EH (cell line): ENCODE data around the gene GZF1.

Source experiments
- DNase-seq: peaks from one replicate; pipeline ENCODE4 v3.0.0-alpha.2; 2015; ENCODE audit warnings: low read depth

The GZF1 gene

GRCh38 chr20:23361476-23362391 is at the start of gene GZF1:
Gene GZF1 (plus strand): TSS chr20:23362182. CDS start chr20:23364384, 2,202 bp downstream.
- DNase-seq, result peak; percentile 98

DNA sequence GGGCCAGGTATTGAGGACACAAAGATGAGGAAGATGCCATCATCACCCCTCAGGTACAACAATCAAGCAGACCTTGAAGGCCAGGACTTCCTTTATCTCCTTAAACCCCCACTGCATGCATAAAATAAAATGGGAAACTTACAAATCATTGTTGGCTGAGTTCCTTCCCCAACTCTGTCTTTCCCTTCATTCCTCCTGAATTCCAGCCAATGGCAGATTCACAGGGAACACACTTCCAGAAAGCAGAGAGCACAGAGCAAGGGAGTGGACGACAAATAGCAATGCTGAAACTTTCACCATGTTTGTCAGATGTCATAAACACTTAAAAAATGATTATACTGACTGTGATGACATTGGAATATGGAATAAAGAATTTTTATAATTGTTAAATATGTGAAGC is 48.7 kb upstream of the GZF1 start:
- DNase-seq, result no peak

GRCh38 chr20:23314699-23315098 is 47.3 kb upstream of the GZF1 start:
- DNase-seq, result no peak

DNA sequence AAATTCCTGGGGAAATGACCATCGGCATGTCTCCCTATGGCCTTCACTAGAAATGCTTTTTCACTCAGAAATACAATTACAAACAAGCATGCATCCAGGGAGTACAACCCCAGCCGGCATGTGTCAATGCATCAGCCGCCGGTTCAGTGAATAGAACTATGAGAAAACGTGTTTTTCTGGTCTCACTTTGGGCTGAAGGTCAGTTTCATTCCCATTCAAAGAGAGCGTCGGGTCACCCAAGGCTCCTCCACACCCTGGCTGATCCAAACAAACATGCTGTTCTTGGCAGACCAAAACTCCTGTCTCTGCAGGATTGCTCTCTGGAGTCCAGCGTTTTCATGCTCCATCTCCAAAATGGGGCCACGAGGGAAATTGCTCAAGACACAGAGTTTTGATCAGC is 46.9 kb upstream of the GZF1 start:
- DNase-seq, result no peak

DNA sequence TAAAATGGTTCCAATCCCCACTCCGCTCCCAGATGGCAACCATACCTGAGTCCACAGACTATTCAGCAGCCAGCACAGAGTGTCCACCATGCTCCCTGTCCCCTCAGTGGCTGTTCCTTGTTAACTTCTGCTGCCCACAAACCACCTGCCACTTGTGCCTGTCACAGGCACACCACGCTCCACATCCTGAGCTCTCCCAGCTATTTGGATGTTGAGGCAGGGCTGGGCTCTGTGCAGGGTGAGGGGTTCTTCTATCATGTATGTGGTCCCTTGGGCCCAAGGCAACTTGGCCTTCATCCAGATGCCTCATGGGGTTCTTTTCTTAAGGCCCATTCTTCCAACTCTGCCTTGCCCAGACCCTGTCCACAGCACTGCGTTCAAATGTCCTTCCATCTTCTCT is 45.4 kb upstream of the GZF1 start:
- DNase-seq, result no peak

- DNase-seq, result no peak
Observed at GRCh38 chr20:23317081-23317480, 44.9 kb upstream of the GZF1 start.

GRCh38 chr20:23318347-23318746 is 43.6 kb upstream of the GZF1 start:
- no peak for DNase-seq

DNA sequence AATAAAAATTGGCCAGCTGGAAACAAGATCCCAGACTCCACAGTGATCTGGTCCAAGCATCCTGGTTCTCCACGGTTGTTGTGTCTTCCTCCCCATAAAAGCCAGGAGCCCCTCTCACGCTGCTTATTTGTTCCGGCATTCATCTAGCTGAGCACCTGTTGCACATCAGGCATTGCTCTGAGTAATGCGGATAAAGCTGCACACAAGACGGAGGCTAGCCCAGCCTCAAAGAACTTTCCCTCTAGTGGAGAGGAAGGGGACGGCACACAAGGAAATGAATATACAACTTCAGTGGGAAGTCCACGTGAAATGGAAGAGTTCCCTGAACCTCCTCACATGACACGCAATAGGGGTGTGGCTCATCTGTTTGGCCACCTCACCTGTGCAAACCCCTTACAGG is 41.7 kb upstream of the GZF1 start:
- peak; percentile 31 for DNase-seq

GRCh38 chr20:23325107-23325506 is 36.9 kb upstream of the GZF1 start:
- DNase-seq, result no peak

GRCh38 chr20:23326774-23327173 is 35.2 kb upstream of the GZF1 start:
- DNase-seq, result no peak

DNA sequence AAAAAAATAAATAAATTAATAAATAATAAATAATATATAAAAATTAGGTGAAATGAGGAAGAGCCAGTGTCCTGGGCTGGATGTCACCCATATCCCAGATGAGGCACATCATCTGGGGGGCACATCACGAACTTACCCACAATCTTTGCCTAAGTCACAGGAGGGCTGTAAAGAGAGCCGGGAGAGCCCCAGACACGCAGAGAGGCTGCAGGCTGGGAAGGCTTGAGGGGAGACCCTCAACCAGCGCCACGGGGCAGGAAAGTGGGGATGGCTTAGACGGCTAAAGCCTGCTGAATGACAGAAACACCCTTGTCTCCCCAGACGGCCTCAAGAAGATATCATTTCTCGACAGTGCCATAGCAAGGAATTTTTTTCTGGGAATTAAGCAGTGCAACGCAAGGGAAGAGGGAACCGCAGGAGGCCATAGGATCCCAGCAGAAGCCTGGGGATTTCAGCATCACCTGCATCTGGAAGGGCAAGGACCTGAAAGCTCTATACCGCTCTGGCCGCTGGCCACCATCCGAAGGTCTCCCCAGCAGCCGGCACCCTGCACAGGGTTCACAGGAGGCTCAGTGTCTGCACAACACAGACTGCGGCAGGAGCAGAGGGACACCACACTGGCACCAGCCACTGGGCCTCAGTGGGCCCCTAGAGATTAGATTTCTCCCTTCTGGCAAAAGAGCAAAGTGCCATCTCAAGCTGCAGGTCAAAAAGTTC is 34.2 kb upstream of the GZF1 start:
- DNase-seq, result no peak

DNA sequence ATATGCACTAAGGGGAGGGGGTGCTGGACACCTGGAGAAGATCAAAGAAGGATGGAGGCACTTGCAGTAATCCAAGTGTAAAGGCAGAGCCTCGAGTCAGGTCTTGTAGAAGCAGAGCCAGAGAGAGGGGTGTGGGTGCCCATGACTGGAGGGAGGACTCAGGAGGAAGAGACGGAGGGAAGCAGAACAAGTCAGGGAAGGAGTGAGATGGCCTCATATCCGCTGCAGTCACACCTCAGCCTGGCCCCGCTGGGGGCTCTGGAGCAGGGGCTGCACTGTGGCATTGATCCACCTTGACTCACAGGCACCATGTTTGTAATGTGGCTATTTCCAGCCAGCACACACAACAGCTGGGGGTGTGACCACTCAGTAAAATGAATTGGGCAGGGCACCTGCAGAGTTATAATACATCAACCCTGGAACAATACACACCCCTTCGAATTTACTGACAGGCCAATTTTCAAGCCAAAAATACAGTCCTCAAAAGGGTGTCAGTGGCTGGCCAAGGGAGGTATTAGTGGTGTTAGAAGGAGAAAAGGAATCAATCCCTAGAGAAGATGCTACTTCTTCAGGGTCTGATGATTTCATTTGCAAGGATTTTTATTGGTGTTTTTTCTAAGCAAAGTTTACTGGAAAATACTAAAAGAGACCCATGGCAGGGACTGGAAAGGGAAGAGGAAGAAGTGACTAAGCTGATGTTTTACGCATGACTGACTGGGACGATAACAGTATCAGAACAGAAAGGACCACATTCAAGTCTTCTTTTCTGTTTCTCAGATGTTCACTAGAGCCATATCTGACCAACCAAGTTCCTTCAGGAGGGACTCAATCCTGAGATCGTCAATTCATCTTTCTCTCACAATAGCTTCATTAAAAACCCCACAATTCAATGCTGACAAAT is 30.3 kb upstream of the GZF1 start:
- DNase-seq, result no peak

- no peak for DNase-seq
Observed at GRCh38 chr20:23332467-23332866, 29.5 kb upstream of the GZF1 start.

DNA sequence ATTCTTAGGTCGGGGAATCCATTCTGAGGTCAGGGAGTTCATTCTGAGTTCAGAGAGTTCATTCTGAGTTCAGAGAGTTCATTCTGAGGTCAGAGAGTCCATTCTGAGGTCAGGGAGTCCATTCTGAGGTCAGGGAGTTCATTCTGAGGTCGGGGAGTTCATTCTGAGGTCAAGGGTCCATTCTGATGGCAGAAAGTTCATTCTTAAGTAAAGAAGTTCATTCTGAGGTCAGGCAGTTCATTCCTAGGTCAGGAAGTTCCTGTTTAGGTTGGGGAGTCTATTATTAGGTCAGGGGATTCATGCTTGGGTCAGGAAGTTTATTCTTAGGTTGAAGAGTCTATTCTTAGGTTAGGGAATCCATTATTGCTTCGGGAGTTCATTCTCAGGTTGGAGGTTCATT is 27.9 kb upstream of the GZF1 start:
- DNase-seq, result no peak

DNA sequence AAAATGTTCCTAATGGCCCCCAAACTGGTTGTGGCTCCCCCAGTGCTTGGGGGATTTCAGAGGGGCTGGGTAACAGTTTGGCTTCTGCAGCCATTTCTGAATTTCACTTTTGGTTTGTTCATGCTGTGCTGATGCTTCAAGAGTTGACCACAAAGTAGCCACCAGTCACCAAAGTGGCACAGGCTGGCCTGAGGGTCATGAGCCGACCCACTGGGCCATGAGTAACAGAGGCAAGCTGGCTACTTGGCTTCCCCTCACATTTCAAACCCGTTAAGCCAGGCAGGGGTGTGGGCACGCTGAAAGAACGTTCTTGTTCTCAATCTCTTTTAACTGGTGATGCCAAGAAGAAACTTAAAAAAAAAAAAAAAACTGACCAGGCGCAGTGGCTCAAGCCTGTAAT is 26.5 kb upstream of the GZF1 start:
- DNase-seq, result no peak

- DNase-seq, result no peak
Observed at GRCh38 chr20:23336476-23336875, 25.5 kb upstream of the GZF1 start.

DNA sequence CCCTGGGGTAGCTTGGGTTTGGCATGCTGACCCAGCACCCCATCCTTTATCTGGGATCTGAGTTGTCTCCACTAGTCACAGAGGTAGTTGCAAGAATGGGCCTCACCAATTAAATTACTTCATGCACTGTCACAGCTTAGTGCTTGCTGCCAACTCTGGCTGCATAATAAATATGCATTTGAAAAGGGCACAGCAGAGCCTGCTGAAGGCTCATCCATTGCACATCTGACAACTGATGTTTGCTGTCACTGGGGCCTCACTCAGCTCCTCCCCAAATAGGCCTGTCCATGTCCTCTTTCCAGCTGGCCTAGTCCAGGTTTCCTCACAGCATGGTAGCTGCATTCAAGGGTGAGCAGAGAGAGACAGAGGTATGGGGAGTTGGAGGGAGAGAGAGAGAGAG is 24.7 kb upstream of the GZF1 start:
- no peak for DNase-seq

DNA sequence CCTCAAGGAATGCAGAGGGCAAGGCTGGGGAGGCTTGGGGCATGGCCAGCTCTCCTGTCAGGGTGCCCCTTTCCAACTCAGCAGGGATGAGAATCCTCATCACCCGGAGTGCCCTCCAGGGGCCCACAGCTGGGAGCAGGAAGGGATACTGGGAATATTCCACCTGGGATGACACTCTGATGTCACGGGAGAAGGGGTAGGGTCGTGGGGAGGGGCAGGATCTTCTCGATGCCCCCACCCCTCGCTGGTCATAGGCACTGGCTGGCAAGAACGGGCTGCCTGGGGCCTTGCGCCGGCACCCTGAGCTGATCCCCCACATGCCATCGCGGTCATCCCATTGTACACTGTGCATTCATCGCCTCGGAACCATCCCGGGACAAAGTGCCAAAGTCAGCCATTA is 22.0 kb upstream of the GZF1 start:
- DNase-seq, result no peak

GRCh38 chr20:23340524-23340923 is 21.5 kb upstream of the GZF1 start:
- DNase-seq, result peak; percentile 59

DNA sequence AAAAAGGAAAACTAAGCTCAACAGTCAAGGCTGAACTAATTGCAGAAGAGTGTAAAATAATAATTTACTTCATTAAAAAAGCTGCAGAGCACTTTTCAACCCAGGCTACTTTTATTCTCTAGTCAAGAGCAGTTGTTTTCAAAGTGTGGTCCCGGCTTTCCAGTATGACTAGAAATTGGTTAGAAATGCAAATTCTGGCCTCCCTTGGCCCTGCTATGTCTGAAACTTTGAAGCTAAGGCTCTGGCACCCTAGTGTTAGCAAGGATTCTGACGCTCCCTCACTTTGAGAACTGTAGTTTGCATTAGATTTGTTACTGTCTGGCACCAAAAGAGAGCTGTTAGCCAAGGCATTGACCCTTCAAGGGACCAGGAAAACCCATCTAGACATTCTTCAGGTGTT is 20.9 kb upstream of the GZF1 start:
- DNase-seq, result no peak

- DNase-seq, result no peak
Observed at GRCh38 chr20:23343590-23343989, 18.4 kb upstream of the GZF1 start.

DNA sequence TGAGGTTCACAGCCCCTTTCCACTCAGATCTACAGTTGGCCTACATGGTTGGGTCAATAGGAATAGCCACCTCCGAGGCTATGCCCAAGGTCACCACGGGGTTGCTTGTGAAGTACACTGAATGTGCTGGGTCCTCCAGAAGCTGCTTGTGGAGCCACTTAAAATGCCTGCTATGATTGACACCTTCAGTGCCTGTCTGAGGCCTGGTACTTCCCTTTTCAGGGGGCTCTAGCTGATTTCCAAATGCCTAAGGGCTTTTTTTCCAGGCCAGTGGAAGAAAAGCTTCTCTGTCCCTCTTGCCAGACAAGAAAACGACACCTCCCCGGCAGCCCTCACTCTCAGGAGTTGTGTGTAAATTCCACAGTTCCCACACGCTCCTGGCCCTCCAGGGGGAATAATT is 17.6 kb upstream of the GZF1 start:
- DNase-seq, result no peak
